Activated CD4-positive, alpha-beta T cell treated with anti-CD3 and anti-CD28 coated beads for 48 hours (primary cell): ENCODE measurements around the gene UBR7.
A peak's percentile ranks its signal among the peaks of the same experiment; 100 is the strongest.
"Not testable (repeated sequence)": the region's sequence is repeated elsewhere in the genome, so short reads cannot be mapped to it uniquely, and the experiment has no call there.

Source experiments
- DNase-seq: peaks from one replicate; pipeline ENCODE4 v3.0.0-alpha.2; 2020

UBR7 gene

DNA sequence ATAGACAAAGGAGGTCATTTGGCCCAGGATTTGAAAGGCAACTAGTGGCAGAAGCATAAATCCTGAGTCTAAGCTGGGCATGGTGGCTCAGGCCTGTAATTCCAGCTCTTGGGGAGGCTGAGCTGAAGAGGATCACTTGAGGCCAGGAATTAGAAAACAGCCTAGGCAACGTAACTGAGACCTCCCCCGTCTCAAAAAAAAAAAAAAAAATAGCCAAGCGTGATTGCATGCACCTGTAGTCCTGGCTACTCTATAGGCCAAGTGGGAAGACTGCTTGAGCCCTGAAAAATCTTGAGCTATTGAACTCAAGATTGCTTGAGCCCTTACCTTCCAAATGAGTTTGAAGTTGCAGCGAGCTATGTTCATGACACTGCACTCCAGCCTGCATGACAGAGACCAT lies 8.0 kb upstream of the UBR7 start:
- no peak for DNase-seq

DNA sequence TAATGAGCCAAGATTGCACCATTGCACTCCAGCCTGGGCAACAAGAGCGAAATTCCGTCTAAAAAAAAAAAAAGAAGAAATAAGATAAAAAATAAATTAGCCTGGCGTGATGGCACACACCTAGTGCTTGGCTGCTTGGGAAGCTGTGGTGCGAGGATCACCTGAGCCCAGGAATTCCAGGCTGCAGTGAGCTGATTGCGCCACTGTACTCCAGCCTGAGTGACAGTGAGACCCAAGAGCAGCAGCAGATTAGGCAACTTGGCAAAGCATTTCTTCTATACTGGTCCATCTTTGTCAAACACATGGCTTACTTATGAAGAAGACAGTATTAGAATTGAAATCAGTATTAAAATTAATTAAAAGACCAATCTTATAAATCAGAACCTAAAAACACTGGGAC lies 6.5 kb upstream of the UBR7 start:
- DNase-seq, result no peak

- DNase-seq, result no peak
Measured at GRCh38 chr14:93201155-93201704, 5.8 kb upstream of the UBR7 start.

GRCh38 chr14:93207468-93208308 lies 632 bp downstream of the UBR7 start:
- peak; percentile 39 for DNase-seq

DNA sequence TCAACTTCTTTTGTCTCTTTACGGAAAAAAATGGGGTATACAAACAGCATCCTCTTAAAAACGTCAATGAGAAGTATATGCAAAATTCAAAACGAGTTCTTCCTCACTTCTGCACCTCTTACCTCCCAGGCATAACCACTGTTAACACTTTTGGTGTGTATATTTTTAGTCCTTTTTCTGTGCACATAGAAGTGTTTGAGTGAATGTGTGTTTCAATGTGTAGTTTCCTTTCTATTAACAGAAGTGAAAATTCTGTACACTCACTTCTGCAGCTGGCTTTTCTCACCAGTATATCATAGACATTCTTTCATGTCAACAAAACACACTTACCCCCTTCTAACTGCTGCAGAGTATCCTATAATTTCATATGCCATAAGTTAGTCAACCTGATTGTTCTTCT lies 5.4 kb downstream of the UBR7 start:
- no peak for DNase-seq

DNA sequence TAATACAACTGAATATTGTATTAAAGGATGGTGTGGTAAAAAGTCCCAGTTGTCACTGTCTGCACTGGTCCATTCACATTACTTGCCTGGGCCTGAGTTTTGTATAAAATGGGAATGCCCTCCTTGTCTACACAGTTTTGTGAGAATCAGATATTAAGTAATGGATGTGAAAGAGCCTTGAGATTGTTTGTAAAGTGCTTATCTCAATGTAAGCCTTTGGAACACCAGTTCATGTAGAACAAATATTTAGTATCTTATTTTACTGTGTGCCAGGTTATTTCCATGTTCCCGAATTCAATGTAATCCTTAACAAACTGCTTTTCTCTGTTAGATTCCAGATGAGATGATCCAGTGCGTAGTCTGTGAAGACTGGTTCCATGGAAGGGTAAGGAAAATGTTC lies 7.5 kb downstream of the UBR7 start:
- no peak for DNase-seq

DNA sequence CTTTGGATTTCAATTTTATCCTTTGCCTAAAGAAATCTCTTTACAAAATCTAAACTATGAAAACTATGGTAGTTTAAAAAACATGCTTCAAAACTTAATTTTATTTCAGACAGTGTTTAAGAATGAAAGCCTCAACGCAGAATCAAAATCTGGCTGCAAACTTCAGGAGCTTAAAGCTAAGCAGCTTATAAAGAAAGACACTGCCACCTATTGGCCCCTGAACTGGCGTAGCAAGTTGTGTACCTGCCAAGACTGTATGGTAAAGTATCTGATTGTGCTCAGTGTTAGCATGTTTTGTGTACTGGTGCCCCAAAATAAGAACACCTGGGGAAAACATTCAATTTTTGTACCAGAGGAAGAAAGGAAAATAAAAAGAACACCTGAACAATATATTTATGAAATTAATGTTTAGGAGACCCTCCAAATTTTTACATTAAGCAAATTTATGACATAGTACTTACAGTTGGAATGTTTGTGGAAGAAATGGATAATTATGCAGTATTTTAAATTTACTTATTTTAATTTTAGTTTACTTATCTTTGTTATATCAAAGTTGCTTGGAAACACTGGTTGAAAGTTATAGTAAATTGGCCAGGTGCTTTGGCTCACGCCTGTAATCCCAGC lies 12.2 kb downstream of the UBR7 start:
- DNase-seq, result peak; percentile 50

DNA sequence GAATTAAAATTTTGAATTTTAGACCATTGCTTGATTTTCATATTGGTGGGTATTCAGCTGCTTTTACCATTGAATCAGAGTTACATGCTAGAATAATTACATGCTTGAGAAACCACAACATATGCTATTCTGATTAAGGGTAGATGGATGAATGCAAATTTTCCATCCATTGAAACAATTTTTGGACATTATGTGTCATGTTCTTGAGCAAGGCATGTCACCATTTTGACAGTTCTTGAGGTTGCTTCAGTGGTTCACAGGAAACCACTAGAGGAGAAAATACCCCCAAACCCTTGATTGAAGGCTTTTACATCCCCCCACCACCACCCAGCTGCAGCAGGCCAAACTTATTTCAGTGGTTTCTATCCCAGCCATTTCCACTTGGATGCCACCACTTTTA lies 13.5 kb downstream of the UBR7 start:
- no peak for DNase-seq

- no peak for DNase-seq
Measured at GRCh38 chr14:93223565-93223964, 16.5 kb downstream of the UBR7 start.

DNA sequence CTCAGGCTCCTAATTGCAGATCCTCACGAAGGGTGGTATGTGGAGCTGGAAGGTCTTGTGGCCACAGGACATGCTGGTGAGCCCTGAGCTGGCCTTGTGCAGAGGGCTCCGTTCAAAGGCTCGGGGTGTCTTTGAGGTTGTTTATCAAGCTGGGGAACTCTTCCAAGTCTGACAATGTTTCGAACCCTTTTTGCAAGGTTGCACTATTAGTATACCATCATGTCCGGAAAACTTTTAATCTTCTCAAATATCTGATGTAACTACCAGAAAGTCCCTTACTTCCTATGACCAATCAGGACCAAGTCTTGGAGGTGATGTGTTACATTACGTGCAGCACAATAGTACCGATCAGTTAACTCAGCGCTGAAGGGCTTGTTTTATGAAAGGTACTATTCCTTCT lies 21.5 kb downstream of the UBR7 start:
- DNase-seq, result no peak

- no peak for DNase-seq
Measured at GRCh38 chr14:93230539-93230938, 23.5 kb downstream of the UBR7 start.

DNA sequence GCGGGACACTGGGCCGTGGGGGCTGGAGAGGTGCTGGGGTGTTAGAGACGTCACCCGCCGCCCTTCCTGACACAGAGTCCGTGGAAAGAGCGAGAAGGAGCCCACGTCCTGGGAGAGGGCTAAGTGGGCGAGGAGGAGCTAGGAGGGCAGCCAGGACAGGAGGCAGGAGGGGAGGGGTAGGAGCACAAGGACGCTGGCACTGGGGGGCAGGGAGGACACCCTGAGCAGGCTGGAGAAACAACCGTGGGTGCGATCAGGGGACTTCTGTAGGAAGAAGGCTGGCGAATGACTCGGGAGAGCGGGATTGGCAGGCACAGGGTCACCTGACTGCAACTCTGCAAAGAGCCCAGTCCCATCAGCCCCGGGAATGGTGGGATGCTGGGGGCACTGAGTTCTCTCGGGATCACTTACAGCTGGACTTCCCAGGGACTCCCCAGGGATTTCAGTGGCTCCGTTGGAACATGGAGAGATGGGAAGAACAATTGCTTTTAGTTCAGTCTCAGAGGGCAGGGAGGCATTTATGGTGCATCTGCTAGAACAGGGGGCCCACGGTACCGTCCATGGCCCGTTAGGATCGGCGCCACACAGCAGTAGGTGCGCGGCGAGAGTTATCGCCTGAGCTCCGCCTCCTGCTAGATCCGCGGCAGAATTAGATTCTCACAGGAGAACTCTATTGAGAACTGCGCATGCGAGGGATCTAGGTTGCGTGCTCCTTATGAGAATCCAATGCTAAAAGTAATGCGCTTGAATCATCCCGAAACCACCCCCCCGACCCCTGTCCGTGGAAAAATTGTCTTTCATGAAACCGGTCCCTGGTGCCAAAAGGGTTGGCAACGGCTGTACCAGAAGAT lies 24.3 kb downstream of the UBR7 start:
- DNase-seq, result no peak

DNA sequence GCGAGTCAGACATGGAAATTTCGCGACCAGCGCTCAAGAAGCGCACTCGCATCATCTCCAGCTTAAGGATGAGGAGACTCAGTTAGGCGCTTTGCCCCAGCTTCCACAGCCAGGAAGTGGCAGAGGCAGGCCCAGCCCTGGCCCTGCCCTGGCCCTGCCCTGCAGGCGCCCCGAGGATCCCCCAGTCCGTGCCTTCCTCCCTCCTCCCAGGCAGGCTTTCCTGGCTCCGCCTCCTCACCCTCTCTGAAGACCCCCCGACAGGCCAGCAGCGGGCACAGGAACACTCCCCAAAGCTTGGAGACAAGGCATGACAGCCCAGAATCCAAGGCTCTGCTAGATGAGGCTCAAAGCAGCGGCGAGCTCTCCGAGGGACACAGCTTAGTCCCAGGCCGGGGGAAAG lies 25.1 kb downstream of the UBR7 start:
- no peak for DNase-seq

DNA sequence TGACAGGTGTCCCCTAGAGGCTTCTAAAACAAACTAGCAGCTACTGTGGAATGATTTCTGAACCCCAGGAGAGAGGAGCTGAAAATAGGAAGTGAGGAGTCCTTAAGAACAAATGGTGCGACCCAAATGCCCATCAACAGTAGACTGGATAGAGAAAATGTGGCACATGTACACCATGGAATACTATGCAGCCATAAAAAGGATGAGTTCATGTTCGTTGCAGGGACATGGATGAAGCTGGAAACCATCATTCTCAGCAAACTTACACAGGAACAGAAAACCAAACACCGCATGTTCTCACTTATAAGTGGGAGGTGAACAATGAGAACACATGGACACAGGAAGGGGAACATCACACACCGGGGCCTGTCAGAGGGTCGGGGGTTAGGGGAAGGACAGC lies 26.0 kb downstream of the UBR7 start:
- not testable (repeated sequence) for DNase-seq

DNA sequence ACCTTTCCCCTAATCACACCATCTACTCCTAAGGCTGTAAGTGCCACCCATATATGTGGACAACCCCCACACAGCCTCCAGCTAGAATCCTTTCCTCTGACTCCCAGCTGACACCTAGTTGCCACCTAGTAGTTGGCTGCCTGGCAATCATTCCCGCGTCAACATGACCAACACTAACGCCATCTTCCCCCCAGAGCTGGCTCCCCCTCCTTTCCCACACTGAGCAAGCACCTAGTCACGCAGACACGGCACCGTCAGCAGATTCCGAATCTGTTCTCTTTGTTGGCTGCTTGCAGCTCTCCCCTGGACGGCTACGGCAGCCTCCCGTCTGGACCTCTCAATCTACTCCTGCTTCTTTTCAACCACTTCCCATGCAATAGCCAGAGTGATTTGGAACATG lies 27.7 kb downstream of the UBR7 start:
- no peak for DNase-seq

- no peak for DNase-seq
Measured at GRCh38 chr14:93239869-93240677, 33.0 kb downstream of the UBR7 start.

DNA sequence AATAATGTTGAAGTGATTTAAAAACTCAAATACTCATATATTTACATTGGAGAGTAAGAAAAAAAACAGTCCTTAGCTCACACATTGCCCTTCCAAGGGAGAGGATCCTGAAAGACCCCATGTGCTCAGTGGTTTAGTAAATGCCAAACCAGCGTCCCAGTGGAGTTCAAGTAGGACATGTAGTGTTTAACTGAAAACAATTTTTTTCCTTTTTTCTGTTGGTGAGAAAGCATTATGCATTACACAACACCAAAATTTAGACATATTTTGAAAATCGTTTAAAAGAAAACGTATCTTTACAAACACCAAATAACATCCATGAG lies 33.6 kb downstream of the UBR7 start:
- DNase-seq, result no peak

DNA sequence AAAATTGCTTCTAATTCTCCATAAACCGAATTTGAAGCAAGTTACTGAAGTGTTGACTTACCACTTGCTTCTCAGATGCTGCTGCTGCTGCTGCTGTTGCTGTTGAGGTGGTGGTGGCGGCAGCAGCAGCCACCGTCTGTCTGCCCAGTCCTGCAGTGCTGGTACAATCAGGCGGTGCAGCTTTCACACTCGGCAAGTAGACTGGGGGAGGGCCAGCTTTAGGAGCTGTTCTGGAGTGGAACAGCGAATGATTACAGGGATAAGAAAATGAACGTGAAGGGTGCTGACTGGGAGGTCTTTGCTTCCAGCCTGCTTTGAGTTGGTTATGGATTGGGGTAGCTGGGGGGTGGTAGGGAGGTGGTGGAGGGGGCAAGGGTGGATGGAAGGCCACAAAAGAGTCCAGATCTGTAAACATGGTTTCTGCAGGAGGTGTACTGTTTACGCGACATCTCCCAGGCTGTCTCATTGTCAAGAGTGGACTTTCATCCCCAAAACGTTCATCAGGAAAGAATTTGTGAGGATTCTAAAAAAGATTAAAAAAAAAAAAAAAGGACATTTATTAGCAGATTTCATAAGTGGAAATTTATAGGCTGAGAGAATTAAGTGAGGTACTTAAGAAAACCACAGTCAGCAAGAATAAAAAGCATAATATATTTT lies 38.8 kb downstream of the UBR7 start:
- no peak for DNase-seq

DNA sequence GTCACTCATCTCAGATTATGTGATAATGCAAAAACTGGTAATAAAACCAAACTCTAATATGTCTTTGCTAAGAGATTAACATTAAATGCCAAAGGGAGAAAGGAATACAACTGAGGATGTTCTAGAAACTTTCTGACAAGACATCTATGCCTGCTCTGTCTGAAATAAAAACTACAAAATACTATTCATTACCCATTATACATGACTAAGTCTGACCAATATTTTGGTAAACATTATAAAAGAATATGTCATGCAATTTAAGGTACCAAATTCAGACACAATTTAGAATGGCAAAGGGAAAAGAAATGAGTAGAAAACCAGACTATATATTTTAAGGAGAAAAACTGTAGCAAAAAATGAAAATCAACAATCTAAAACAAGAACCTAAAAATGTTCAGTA lies 39.5 kb downstream of the UBR7 start:
- DNase-seq, result no peak

DNA sequence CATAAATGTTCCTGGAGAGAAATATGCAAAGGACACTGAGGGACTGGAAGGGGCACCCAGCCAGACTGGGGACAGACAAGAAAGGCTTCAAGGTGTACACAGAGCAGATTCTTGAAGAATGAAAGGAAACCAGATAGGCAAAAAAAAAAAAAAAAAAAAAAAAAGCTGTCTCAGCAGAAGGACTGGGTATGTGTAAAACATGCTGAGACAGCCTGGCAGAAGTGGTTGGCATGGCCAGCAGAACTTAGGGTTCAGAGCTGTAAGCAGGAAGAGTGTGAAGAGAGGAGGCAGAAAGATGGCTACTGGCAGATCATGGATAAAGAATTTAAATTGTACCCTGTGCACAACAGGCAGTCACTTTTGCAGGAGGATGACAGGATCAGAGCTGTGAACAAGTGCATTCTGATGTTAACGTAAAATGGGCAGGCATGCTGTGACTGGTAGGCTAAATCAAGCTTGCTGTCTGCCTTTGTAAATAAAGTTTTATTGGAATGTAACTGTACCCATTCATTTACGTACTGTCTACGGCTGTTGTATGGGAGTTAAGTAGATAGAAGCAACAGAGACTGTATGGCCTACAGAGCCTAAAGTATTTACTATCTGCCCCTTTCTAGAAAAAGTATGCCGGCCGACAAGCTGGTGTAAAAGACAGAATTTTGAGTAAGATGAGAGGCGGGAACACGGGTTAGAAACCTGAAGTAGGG lies 42.2 kb downstream of the UBR7 start:
- DNase-seq, result no peak

GRCh38 chr14:93262446-93262845 lies 55.4 kb downstream of the UBR7 start:
- no peak for DNase-seq

GRCh38 chr14:93263416-93263815 lies 56.4 kb downstream of the UBR7 start:
- DNase-seq, result no peak
